ENCODE measurements around the gene HRCT1.

Gene HRCT1

DNA sequence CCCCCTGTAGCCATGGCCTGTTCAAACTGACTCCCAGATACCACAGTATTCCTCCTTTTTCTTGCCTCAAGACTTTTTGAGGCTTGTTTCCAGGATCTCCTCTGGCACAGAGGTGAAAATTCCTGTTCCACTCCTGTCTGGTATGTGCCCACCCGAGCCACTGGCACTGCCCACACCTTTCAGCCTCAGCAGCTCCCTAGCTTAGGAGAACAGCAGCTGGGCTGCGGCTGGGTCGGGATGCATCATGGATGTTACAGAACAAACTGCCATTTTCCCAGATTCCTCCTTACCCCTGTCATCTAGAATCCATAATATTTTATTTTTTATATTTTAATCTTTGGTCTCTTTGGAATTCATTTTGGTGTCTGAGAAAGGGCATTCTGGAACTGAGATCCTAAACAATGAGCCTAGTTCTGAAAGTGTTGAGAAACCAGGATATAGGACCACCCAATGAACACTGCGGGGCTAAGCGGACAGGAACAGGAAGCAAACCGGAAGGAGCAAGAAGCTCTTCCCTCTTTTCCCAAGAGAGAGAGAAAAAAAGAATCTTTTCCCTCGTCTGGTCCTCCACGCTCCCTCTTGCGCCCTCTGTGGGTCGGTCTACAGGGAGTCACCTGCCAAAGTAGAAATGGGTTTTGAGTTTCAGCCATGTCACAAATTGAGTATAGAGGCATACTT, 39.5 kb downstream of the HRCT1 start:
- DNase-seq: peak; percentile 74

DNA sequence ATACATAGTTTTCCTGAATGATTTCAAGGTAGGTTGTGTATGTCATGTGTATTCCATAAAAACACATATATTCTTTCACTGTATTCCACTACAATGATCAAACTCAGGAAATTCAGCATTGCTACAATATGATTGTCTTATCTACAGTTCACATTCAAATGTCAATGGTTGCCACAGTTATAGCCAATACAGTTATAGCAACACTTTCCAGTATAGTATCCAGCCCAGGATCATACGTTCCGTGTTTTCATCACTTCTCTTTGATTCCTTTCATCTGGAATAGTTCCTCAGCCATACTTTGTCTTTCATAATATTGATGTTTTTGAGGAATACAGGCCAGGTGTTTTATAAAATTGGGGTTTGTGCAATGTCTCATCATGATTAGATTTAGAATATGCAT, 42.4 kb downstream of the HRCT1 start:
- no peak for DNase-seq

DNA sequence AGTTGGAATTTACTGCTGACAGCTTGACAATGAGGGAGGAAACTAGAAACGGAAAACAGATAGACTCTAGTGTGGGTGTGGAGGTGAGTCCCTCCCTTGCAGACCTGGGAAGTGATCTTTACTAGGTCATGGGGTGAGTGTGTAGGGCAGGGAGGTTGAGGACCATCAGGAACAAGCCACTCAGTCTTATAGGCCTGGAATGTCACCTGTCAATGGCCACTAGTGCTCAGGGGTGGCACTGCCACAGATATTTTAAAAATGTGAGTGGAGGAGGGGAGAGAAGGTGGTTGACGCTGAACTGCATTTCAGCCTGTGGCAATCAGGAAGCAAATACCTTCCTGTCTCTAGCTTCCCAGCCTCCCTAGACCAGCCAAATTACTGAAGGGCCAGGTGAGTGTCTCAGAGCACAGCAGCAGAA, 42.9 kb downstream of the HRCT1 start:
- no peak for DNase-seq

DNA sequence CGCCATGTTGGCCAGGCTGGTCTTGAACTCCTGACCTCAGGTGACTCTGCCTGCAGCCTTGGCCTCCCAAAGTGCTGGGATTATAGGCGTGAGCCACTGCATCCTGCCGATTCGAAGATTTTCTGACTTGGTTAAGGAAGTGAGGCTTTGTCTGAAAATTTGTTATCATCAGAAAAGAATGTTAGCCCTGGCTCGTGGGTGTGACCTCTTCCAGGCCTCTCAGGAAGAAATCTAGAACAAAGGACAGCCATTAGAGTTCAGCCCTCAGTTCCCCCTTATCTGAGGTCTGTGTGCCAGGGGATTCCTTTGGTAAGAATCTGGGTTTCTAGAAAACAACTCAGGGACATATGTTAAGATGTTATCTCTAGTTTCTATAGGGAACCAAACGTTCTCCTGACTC, 45.7 kb downstream of the HRCT1 start:
- DNase-seq: no peak

DNA sequence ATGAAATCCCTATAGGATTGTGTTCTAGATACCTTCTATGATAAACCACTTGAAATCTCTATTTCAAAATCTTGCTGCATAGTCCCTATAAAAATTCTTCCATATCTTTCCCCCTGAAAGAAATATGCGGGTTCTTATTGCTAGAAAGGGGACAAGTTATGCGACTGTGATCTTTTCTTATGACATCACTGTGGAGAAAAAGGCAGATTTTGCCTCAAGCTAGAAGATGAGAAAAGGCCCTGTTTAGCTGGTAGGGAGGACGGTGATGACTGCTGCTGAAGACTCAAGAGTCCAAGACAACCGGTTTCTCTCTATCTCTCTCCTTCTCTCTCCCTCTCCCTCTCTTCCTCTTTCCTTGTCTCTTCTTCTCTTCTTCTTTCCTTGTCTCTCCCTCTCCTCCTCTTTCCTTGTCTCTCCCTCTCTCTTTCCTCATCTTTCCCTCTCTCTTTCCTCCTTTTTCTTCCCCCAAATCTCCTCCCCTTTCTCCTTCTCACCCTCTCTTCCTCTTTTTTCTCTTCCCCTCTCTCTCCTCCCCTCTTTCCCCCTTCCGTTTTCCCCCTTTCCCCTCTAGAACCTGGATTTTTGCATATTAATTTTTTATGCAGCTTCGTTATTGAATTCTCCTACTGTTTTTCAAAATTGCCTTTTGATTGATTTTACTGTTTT, 46.7 kb downstream of the HRCT1 start:
- DNase-seq: no peak

DNA sequence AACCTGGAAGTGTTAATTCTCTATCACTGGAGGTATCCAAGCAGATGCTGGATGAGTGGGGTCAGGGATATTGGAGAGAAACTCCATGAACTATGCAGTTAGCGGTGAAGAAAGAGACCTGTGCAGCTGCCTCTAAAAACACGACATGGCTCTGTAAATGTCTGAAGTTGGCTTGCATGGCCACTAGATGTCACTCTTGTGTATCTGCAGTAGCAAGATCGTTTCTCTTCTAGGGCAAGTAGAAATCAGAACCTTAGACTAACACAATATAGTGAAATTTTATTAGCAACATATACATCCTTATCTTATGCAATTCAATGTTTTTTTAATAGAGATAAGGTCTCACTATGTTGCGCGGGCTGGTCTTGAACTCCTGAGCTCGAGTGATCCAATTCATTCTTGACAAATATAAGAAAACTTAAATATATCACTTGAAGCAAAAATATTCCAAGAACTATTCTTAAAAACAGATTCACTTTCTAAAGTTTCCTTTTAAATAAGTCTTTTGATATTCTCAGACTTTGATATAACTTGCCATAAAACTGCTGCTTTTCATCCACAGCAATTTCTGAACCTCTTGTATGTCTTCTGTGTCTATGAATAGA, 49.0 kb downstream of the HRCT1 start:
- peak; percentile 53 for DNase-seq

DNA sequence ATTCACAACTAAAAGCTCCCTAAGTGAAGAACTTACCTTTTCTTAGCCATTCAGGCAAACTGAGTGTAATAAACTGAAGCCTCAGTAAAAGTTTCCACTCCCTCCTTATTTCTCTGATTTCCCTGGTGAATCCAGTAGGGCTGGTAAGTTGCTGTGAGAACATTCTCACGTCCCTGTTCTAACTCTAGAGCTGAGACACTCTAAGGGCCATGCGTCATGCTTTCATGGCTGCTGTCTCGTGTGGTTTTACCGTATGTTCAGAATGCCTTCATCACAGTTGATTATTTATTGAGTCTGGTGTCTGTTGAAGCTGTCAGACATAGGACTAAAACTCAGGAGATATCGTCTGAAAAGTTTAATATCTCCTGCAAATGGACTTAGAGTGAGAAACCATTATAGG, 50.6 kb downstream of the HRCT1 start:
- no peak for DNase-seq

Data from left hindlimb (tissue), 1 donor.